NOMO-1 (cell line): ENCODE measurements around the gene MBTPS1.

Experiments
- DNase-seq, 2 experiments: peaks; one replicate each; lab custom pipeline; 2025; ENCODE audit not compliant: unreplicated experiment in 2 of 2; lab: John Stamatoyannopoulos, UW

Gene MBTPS1

DNA sequence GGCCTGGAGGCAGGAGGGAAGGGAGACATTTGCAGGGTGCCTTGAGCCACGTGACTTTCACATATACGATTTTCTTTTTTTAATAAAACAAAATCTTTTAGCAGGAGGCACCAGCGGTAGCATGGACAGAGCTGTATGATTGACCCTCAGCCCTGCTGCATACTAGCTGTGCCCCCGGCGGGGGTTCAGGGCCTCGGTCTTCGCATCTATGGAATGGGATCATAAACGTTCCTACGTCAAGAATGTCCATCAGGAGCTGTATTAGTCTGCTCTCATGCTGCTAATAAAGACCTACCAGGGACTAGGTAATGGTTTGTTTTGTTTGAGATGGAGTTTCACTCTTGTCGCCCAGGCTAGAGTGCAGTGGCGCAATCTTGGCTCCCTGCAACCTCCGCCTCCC lies 101.3 kb downstream of the MBTPS1 start:
- no peak for DNase-seq

DNA sequence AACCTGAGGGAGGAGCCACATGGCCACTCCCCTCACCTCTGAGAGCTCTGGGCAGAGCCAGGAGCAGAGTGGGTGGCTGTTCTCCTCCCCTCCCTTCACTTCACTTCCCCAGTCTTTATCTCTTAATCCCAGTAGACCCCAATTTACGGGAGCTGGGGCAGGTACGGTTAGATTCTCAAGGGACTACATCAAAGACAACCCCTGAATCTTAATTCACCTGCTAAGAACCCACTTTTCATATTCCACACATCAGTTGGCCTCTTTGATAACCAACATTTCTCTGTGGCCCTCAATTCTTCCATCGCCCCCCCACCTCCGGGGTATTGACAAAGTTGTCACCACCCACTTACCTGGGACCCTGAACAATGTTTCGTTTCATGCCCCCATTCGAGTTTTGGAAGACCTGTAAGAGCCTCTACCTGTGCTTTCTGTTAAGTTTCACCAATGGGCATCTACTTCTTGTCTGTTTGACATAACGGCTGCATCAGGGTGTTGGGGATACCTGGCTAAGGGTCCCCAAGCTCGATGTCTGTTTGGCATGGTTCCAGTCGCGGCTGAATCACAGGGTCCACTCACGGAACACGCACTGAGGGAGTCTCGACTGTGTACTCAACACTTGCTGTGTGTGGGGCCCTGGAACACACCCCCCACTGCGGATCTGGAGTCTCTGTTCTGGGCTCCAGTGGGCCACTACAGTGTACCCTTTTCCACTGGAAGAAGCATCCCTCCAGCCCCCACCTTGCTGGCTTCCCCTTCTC lies 102.0 kb downstream of the MBTPS1 start:
- no peak for DNase-seq

DNA sequence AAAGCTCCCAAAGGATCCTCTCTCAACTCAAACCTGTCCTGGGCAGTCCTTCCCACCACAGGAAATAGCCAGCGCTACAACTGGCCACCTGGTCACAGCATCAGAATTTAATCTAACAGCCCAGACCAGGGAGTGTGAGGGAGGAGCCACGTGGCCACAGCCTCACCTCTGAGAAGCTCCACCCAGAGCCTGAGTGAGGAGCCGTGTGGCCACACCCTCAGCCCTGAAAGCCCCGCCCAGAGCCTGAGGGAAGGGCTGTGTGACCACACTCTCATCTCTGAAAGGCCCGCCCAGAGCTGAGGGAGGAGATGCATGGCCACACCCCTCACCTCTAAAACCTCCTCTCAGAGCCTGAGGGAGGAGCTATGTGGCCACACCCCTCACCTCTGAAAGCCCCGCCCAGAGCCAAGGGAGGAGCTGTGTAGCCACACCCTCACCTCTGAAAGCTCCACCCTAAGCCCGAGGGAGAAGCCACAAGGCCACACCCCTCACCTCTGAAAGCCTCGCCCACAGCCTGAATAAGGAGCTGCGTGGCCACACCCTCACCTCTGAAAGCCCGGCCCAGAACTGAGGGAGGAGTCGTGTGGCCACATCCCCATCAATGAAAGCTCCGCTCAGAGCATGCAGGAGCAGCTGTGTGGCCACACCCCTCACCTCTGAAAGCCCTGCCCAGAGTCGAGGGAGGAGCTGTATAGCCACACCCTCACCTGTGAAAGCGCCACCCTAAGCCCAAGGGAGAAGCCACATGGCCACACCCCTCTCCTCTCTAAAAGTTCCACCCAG lies 102.8 kb downstream of the MBTPS1 start:
- peak; percentile 38 to 41 for DNase-seq

DNA sequence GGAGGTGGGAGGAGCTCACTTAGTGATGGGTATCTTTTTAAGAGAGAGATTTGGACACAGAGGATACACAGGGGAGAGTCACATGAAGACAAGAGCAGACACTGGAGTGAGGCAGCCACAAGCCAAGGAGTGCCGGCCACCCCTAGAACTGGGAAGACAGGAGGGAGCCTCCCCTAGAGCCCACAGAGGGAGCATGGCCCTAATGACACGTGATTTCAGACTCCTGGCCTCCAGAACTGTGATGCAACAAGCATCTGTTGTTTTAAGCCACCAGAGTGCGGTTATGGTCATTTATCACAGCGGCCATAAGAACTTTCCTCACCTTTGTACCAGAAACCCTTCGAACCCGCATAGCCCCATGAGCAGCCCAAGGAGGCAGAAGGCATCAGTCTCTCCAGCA lies 107.5 kb downstream of the MBTPS1 start:
- DNase-seq: no peak

DNA sequence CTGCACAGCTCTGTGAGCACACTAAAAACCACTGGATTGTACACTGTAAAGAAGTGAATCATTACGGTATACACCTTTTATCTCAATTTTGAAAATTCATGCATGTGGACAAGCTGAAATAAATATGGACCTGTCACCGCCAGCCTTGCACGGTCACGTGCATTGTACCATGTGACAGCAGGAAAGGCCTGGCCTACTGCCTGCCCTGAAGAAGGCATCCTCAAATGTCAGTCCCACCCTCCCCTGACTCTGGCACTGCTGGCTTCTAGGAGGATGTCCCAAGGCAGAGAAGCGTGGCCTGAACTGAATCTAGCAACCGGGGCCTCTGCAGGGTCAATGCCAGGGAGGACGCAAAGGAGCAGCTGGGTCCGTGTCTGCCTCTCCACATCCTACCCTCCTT lies 108.8 kb downstream of the MBTPS1 start:
- DNase-seq: no peak

DNA sequence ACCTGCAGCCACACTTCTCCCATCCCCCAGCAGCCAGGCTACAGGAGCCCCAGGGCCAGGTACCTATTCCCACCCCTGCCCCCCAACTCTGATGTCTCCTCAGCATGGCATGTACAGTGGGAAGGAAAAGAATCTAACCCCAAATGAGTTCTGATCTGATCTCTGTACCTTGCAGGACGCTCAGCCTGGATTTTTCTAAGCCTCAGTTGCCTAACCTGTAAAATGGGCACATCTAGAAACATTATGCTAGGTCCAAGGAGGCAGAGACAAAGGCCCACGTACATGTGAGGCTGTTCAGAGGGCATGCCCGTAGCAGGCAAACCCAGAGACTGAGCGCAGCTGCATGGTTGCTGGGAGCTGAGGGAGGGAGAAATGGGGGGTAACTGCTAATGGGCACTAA lies 109.2 kb downstream of the MBTPS1 start:
- DNase-seq: no peak

DNA sequence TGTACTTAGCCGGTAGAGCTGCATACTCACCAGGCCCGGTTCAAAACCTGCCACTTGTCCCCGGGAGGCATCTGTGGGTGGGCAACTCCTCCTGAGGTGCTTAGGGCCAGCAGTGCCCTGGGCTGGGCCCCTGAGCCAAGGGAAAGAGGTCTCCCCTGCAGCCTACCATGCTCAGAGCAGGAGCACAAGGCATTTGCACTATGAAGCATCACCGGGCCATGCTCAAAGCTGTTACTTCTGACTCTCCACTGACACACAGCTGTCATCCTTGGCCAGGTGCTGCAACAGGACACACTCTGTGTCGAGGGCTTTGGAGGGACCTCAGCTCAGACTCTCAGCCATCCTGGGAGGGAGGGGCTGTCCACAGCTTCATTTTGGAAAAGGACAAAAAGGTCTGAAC lies 111.4 kb downstream of the MBTPS1 start:
- no peak for DNase-seq

DNA sequence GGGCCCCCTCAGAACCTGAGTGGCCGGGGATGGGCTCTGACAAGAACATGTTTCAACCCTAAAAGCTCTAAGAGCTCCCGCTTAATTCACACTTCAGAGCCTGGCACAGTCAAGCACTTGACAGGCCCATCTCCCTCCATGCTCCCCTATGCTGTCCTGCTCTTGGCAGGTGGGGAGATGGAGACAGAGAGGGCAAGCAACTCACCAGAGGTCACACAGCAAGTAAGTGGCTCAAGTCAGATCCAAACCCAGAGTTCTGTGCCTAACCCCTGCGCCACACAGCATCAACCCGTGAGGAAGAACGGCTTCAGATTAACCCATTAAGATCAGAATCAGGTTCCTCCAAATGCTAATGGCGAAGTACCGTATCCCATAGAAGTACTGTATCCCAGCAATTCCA lies 112.3 kb downstream of the MBTPS1 start:
- no peak for DNase-seq
